Stimulated activated CD4-positive, alpha-beta T cell treated with anti-CD3 and anti-CD28 coated beads, TNF-alpha, amount 100 ng/mL, for 24 hours (primary cell): Measurements from ENCODE around the gene PSMA1.
"Not testable (repeated sequence)": the region's sequence is repeated elsewhere in the genome, so short reads cannot be mapped to it uniquely, and the experiment has no call there.

ENCODE experiments used
- DNase-seq, 3 experiments: peaks; one replicate each; pipeline ENCODE4 v3.0.0-alpha.2; 2020; ENCODE audit warnings: low read depth in 3 of 3

PSMA1 gene

DNA sequence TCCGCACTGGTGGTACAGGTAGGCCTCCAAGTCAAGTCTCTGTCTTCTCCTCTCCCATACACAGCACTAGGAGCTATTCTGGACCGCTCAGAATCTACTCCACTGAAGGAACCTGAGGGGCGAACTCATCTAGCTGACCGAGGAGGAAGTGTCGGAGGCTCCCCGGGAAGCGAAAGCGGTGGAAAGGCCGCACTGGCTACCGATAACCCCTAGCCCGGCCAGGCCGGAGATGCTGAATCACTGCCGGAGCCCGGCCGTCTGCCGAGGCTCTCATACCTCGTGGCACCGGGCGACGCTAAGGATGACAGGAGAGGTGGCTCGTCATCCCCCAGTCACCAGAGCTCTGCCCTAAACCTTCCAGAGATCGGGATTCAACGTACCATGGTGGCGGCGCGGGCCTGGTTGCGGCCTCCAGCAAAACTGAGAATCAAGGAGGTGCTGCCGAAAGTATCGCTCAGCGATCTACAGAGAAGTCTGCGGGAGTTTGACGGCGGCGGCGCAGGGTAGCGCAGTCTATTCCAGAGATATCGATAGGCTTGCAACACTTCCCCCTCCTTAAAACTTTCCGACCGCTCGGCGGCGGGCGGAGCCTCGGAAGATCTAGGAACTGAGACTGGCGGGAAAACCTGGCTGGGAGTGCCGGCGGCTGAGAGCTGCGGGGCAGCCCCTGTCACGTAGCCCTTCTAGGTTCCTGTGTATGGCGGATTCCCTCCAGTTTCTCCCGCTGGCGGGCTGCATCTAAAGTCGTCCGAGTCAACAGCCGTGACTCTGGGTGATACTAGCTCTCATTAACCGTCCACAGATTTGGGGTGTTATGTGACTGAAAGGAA, at the start of gene PSMA1:
TSS of gene PSMA1 (minus strand) at position 470 of the 830 bp plus-strand sequence. CDS start at position 383, 87 bp downstream.
- peak; percentile 87 to 94 (median 89) for DNase-seq

DNA sequence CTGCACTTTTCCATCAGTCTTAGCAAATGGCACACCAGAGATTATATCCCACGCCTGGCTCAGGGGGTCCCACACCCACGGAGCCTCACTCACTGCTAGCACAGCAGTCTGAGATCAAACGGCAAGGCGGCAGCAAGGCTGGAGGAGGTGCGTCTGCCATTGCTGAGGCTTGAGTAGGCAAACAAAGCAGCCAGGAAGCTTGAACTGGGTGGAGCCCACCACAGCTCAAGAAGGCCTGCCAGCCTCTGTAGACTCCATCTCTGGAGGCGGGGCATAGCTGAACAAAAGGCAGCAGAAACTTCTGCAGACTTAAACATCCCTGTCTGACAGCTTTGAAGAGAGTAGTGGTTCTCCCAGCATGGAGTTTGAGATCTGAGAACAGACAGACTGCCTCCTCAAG, 49.3 kb upstream of the PSMA1 start:
- not testable (repeated sequence) for DNase-seq

DNA sequence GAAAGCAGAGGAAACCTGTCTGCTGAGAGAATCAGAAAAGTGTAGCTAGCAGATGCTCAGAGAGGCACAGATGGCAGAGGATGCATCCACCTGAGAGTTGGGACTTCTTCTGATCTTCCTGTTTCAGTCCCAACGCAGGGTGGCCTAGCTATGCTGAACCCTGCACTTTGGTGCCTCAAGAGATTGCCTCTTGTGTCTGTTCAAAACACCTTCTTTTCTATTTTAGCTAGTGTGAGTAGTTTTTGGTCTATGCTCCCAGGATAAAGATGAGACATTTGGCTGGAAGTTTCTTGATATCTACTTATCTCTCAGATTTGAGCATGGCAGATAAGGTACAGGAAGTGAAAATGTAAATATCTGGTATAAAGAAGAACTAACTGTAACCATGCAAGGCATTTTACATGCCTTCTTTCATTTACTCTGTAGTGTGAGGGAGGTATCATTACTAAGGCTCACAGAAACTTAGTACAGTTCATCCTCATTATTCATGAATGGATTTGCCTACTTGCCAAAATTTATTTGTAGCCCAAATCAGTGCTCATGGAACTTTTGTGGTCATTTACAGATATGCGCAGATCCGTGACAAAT, 47.0 kb upstream of the PSMA1 start:
- DNase-seq: no peak

GRCh38 chr11:14566331-14567063, 46.3 kb upstream of the PSMA1 start:
- DNase-seq: no peak

- DNase-seq: no peak
Measured at GRCh38 chr11:14565845-14566244, 45.7 kb upstream of the PSMA1 start.

DNA sequence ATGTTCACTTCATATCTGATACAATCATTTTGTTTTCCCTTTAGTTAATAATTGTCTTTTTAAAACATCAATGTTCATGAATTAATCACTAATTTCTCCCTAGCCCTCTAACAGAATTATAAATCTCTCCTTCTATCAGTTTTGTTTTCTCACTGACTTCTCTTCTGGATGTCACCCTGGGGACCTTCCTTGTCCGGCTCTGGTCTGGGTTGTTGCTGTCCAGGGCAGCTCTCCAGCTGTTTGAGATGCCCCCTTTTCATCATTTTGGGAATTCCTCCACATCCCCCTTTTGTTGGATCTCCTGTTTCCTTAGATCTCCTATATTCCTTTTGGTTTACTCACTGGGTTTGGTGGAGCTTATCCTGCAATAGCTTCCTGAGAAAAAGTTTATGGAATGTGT, 35.6 kb upstream of the PSMA1 start:
- DNase-seq: no peak

DNA sequence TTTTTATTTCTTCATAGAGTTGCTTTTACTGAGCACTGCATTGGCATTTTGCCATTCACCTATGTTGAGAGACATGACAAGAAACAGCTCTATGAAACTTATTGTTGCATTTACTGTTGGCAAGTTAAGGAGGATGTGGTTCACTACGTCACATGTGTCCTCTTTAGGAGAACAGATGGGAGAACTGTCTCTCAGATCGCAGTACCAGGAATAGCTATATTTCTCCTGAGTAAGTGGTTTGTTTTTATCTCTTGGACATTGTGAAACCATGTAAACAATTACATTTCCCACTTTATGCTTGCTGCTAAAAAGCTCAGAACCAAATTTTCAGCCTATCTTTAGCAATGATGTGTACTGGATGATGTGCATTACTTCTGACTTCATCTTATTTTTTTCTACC, 34.8 kb upstream of the PSMA1 start:
- no peak for DNase-seq

- no peak for DNase-seq
Measured at GRCh38 chr11:14552089-14552488, 31.9 kb upstream of the PSMA1 start.

- DNase-seq: no peak
Measured at GRCh38 chr11:14551380-14551779, 31.2 kb upstream of the PSMA1 start.

DNA sequence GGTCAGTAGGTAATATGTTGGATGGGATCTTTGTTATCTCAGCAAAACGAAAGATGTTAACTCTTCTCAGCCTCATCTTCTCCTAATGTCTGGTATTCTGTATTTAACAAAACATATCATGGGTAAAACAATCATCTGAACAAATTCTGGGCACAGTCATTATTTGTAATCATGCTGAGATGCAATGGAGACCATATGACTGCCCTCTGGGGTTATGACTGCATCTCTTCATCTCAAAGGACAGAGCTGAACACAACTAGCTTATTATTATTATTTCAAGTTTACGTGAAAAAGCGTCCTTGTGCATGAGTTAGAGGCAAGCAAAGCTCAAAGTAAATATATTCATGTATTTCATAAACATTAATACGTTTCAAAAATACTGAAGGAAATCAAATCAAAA, 29.7 kb upstream of the PSMA1 start:
- no peak for DNase-seq

DNA sequence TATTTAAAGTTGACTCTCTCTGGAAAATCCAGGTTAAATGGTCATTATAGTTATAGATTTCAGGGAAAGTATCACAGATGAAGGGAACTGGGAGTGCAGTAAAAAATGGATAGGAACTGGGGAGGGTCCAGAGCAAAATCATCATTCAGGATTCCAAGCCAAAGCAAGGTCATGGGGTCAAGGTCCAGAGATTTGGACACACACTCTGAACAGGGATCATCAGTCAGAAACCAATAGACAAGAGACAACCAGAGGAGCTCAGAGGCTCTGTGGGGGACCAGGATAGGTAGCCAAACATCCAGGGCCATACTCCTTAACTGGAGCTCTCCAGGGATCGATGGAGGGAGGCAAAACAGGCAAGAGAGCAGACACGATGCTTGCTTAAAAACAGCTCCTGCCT, 27.3 kb upstream of the PSMA1 start:
- DNase-seq: no peak

DNA sequence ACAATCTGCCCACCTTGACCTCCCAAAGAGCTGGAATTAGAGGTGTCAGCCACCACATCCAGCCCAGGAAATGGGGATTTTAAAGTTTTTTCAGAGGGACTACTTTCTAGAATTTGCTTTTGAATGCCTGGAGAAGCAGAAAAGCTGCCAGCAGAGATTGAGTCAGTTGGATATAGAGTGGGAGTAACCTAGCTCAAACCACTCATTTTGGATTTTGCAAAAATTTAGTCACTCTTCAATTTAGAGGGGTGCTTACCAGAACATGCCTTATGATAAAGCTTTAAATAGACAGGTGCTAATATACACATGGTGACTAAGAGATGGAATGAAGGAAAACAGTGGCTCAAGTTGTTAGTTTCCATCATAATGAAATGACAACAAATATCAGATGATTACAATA, 26.5 kb upstream of the PSMA1 start:
- no peak for DNase-seq

DNA sequence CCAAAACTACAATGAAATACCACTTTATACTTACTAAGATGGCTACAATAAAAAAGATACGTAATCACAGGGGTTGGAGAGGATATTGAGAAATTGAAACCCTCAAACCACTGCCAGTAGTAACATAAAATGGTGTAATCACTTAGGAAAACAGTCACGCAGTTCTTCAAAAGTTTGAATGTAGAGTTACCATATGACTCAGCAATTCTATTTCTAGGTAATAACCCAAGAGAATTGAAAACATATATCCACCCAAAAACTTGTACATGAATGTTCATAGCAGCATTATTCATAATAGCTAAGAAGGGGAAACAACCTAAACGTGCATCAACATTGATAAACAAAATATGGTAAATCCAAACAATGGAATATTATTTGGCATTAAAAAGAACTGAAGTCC, 24.4 kb upstream of the PSMA1 start:
- DNase-seq: no peak

DNA sequence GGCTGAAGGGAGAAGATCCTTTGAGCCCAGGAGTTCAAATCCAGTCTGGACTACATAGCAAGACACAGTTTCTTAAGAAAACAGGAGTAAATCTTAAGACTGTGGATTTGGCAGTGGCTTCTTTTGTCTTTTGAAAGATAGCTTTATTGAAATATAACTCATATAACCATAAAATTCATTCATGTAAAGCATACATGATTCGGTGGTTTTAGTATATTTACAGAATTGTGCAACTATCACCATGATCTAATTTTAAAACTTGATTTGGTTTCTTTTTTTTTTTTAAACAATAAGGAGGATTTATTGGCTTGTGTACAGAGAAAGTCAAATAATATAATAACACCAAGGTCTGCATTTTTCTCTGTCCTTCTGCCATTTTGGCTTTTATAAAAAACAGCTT, 23.1 kb upstream of the PSMA1 start:
- DNase-seq: no peak

- no peak for DNase-seq
Measured at GRCh38 chr11:14542324-14542723, 22.1 kb upstream of the PSMA1 start.

GRCh38 chr11:14541192-14541947, 21.2 kb upstream of the PSMA1 start:
- no peak for DNase-seq

GRCh38 chr11:14539982-14540421, 19.8 kb upstream of the PSMA1 start:
- DNase-seq: no peak

GRCh38 chr11:14538926-14539554, 18.9 kb upstream of the PSMA1 start:
- DNase-seq: no peak

- DNase-seq: no peak
Measured at GRCh38 chr11:14538271-14538925, 18.2 kb upstream of the PSMA1 start.

DNA sequence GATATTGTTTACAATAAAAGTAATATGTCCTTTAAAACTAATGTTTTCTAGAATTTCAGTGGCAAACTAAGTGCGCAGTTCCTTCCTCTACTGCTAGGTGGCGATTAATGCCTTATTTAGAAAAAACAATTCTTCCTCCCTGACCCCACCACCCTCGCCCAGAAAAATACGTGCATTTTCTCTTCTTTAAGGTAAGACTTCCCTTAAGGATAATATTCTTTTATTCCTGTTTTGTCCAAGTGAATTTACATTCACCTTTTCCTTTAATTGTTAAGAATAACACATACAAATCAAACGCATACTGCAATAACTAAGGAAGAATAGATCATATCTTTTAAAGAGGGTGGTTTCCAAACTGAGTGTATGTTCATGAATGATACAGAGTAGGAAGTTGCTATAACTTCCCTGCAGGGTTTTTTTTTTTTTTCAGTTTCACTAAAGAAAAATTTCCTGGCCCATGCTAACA, 17.0 kb upstream of the PSMA1 start:
- DNase-seq: peak in 2 of 3 experiments; percentile 16 to 23

GRCh38 chr11:14535166-14535565, 15.0 kb upstream of the PSMA1 start:
- DNase-seq: not testable (repeated sequence)
